IMR-90 (cell line): ENCODE data around the gene ENPP3. TPM values are rescaled to one million over a fixed set of nuclear protein-coding genes. Genes with fewer than 3 reads are reported as not detected.
A peak's percentile ranks its signal among the peaks of the same experiment; 100 is the strongest.

Source experiments
- ATAC-seq: fragments of 200-7000 bp; cut with Tn5 transposase; 2 replicates; pipeline ENCODE4 v1.9.1; 2020; ENCODE audit warnings: low read depth, mild to moderate bottlenecking, moderate library complexity
- BruUV-seq: library from RNA; stranded (reverse); fragments of 400-500 nt; replicated peaks from 2 replicates; lab custom pipeline; 2021; lab: Mats Ljungman, UMichigan
- CTCF ChIA-PET: fragments of 300-600 bp; formaldehyde crosslinking; extraction: SDS; loops from one replicate; lab custom pipeline; 2021; ENCODE audit warnings: antibody characterized with exemption; lab: Yijun Ruan, JAX
- POLR2A ChIA-PET: fragments of 300-600 bp; sonication (Branson Sonifier 250); formaldehyde crosslinking; loops from one replicate; lab custom pipeline; 2022; ENCODE audit warnings: antibody characterized with exemption; ENCODE audit not compliant: unreplicated experiment; lab: Charles Lee
- DNase-seq: peaks from one replicate; pipeline ENCODE4 v3.0.0; 2013
- H2AFZ ChIP-seq: replicated peaks from 2 replicates; pipeline ENCODE3; 2013; ENCODE audit warnings: low read length, mild to moderate bottlenecking; ENCODE audit not compliant: poor library complexity
- H2AK5ac ChIP-seq: 2 replicates; pipeline ENCODE4 v1.6.1; 2013; ENCODE audit warnings: low read depth, low read length, inconsistent platforms
- H2AK9ac ChIP-seq: replicated peaks from 2 replicates; pipeline ENCODE3; 2013; ENCODE audit warnings: mild to moderate bottlenecking, low read depth, low read length, moderate library complexity; ENCODE audit not compliant: poor library complexity
- H2BK120ac ChIP-seq: 2 replicates; pipeline ENCODE4 v1.6.1; 2013; ENCODE audit warnings: low read depth, low read length, inconsistent platforms
- H2BK15ac ChIP-seq: 3 replicates; pipeline ENCODE4 v1.6.1; 2013; ENCODE audit warnings: low read depth, low read length, inconsistent platforms
- H2BK20ac ChIP-seq: 2 replicates; pipeline ENCODE4 v1.6.1; 2013; ENCODE audit warnings: low read depth, mild to moderate bottlenecking, inconsistent platforms, low read length, moderate library complexity
- H2BK5ac ChIP-seq: 2 replicates; pipeline ENCODE4 v1.6.1; 2013; ENCODE audit warnings: mild to moderate bottlenecking, low read depth, low read length, inconsistent platforms; ENCODE audit not compliant: poor library complexity, severe bottlenecking
- H3K14ac ChIP-seq: replicated peaks from 2 replicates; pipeline ENCODE4 v1.6.1; 2013; ENCODE audit warnings: low read depth, low read length, inconsistent platforms
- H3K18ac ChIP-seq: 2 replicates; pipeline ENCODE4 v1.6.1; 2013; ENCODE audit warnings: low read depth, low read length, control low read depth
- H3K23ac ChIP-seq: 2 replicates; pipeline ENCODE4 v1.6.1; 2013; ENCODE audit warnings: low read depth, low read length, inconsistent platforms
- H3K27ac ChIP-seq: 2 replicates; pipeline ENCODE4 v1.5.1; 2013; ENCODE audit warnings: mild to moderate bottlenecking, control low read depth, low read length; ENCODE audit not compliant: insufficient read depth
- H3K27me3 ChIP-seq: 2 replicates; pipeline ENCODE4 v1.6.1; 2013; ENCODE audit warnings: low read length; ENCODE audit not compliant: control insufficient read depth, insufficient read depth
- H3K36me3 ChIP-seq: 2 replicates; pipeline ENCODE4 v1.6.1; 2013; ENCODE audit warnings: low read length, mixed read lengths; ENCODE audit not compliant: control insufficient read depth, insufficient read depth
- H3K4ac ChIP-seq: 2 replicates; pipeline ENCODE4 v1.6.1; 2013; ENCODE audit warnings: low read depth, low read length, inconsistent platforms
- H3K4me1 ChIP-seq: 2 replicates; pipeline ENCODE4 v1.6.1; 2013; ENCODE audit warnings: low read length, mixed read lengths; ENCODE audit not compliant: control insufficient read depth, insufficient read depth
- H3K4me2 ChIP-seq: 2 replicates; pipeline ENCODE4 v1.6.1; 2013; ENCODE audit warnings: low read depth, mild to moderate bottlenecking, control low read depth, low read length, moderate library complexity
- H3K4me3 ChIP-seq: 2 replicates; pipeline ENCODE4 v1.5.1; 2013; ENCODE audit warnings: low read depth, mild to moderate bottlenecking, control low read depth, low read length, moderate library complexity; ENCODE audit not compliant: insufficient read depth
- H3K56ac ChIP-seq: 2 replicates; pipeline ENCODE4 v1.6.1; 2013; ENCODE audit warnings: low read length, inconsistent platforms; ENCODE audit not compliant: insufficient read depth; ENCODE audit errors: extremely low read depth
- H3K79me1 ChIP-seq, 2 experiments: 2 replicates each; pipeline ENCODE4 v1.6.1; 2013; ENCODE audit warnings: low read length in 2 of 2, inconsistent platforms in 1 of 2, low read depth in 1 of 2
- H3K9ac ChIP-seq: 2 replicates; pipeline ENCODE4 v1.6.1; 2013; ENCODE audit warnings: low read depth, low read length, control low read depth
- H3K9me1 ChIP-seq: 2 replicates; pipeline ENCODE4 v1.6.1; 2013; ENCODE audit warnings: low read length, inconsistent platforms; ENCODE audit not compliant: insufficient read depth
- H3K9me3 ChIP-seq: 2 replicates; pipeline ENCODE4 v1.6.1; 2013; ENCODE audit warnings: low read length; ENCODE audit not compliant: control insufficient read depth, insufficient read depth
- H4K20me1 ChIP-seq: 2 replicates; pipeline ENCODE4 v1.6.1; 2013; ENCODE audit warnings: low read length, inconsistent platforms; ENCODE audit not compliant: insufficient read depth
- H4K5ac ChIP-seq: 2 replicates; pipeline ENCODE4 v1.6.1; 2013; ENCODE audit warnings: mild to moderate bottlenecking, low read depth, low read length, control low read depth
- H4K8ac ChIP-seq, 2 experiments: 2 replicates each; pipeline ENCODE4 v1.6.1; 2013; ENCODE audit warnings: low read depth in 2 of 2, low read length in 2 of 2, control low read depth in 1 of 2, inconsistent platforms in 1 of 2
- H4K91ac ChIP-seq: 2 replicates; pipeline ENCODE4 v1.6.1; 2013; ENCODE audit warnings: low read depth, low read length, inconsistent platforms; ENCODE audit not compliant: insufficient read depth
- BHLHE40 ChIP-seq: fragments of 150-350 bp; IDR thresholded peaks from 2 replicates; pipeline ENCODE4 v1.6.1; 2016; ENCODE audit warnings: mild to moderate bottlenecking, low read depth, low read length
- CEBPB ChIP-seq: IDR thresholded peaks from 2 replicates; pipeline ENCODE4 v1.6.1; 2012; ENCODE audit warnings: low read depth, low read length, improper control_type of control experiment
- CHD1 ChIP-seq: IDR thresholded peaks from 2 replicates; pipeline ENCODE4 v1.6.1; 2012; ENCODE audit warnings: low read depth, low read length, improper control_type of control experiment
- CTCF ChIP-seq: conservative IDR thresholded peaks from 2 replicates; pipeline ENCODE4 v1.5.1; 2012; ENCODE audit warnings: mild to moderate bottlenecking, low read depth, low read length, improper control_type of control experiment
- FOS ChIP-seq: fragments of 150-350 bp; IDR thresholded peaks from 2 replicates; pipeline ENCODE4 v1.6.1; 2016; ENCODE audit warnings: low read depth, low read length
- MAFK ChIP-seq: IDR thresholded peaks from 2 replicates; pipeline ENCODE4 v1.6.1; 2012; ENCODE audit warnings: low read depth, low read length, improper control_type of control experiment
- MAZ ChIP-seq: IDR thresholded peaks from 2 replicates; pipeline ENCODE4 v1.6.1; 2012; ENCODE audit warnings: low read depth, mild to moderate bottlenecking, low read length, improper control_type of control experiment, moderate library complexity, borderline replicate concordance
- MXI1 ChIP-seq: IDR thresholded peaks from 2 replicates; pipeline ENCODE4 v1.6.1; 2012; ENCODE audit warnings: low read depth, mild to moderate bottlenecking, low read length, moderate library complexity, borderline replicate concordance
- NFE2L2 ChIP-seq: fragments of 150-350 bp; IDR thresholded peaks from 2 replicates; pipeline ENCODE4 v1.6.1; 2016; ENCODE audit warnings: low read depth, mild to moderate bottlenecking, low read length
- POLR2A ChIP-seq: IDR thresholded peaks from 2 replicates; pipeline ENCODE4 v1.6.1; 2012; ENCODE audit warnings: mild to moderate bottlenecking, low read depth, low read length
- RAD21 ChIP-seq: IDR thresholded peaks from 2 replicates; pipeline ENCODE4 v1.6.1; 2012; ENCODE audit warnings: low read length, improper control_type of control experiment
- RCOR1 ChIP-seq: IDR thresholded peaks from 2 replicates; pipeline ENCODE4 v1.6.1; 2012; ENCODE audit warnings: mild to moderate bottlenecking, low read length, improper control_type of control experiment; ENCODE audit not compliant: insufficient replicate concordance
- RFX5 ChIP-seq: IDR thresholded peaks from 2 replicates; pipeline ENCODE4 v1.8.0; 2012; ENCODE audit warnings: low read depth, mild to moderate bottlenecking, low read length, moderate library complexity
- SMC3 ChIP-seq: fragments of 150-350 bp; IDR thresholded peaks from 2 replicates; pipeline ENCODE4 v1.6.1; 2016; ENCODE audit warnings: low read depth, mild to moderate bottlenecking, antibody characterized with exemption, low read length, moderate library complexity
- USF2 ChIP-seq: fragments of 150-350 bp; IDR thresholded peaks from 2 replicates; pipeline ENCODE4 v1.6.1; 2017; ENCODE audit warnings: mild to moderate bottlenecking, antibody characterized with exemption, low read length, low read depth
- WGBS, 2 experiments: methylation state at CpG; one replicate each; pipeline versions ENCODE4 v1.1.5 to v1.1.7; 2013; ENCODE audit warnings: missing lambda C conversion rate in 2 of 2; ENCODE audit not compliant: insufficient read length in 1 of 2; ENCODE audit errors: extremely low coverage in 2 of 2; 5-methylcytosine and 5-hydroxymethylcytosine counted together
- dilution Hi-C: fragments of 300-500 bp; cut with HindIII; formaldehyde crosslinking; loops from one replicate; pipeline ENCODE4 v1.14.3; 2018; ENCODE audit warnings: low sequenced_read_pairs; ENCODE audit not compliant: unreplicated experiment
- in situ Hi-C: fragments of 300-500 bp; cut with MboI; formaldehyde crosslinking; loops from 3 replicates; pipeline ENCODE4 v1.14.3; 2019; ENCODE audit warnings: low sequenced_read_pairs, inconsistent platforms, mixed read lengths
- intact Hi-C: fragments of 100-400 bp; cut with micrococcal nuclease; formaldehyde crosslinking; loops from 2 replicates; pipeline ENCODE4 v1.10.0; 2022
- polyA plus RNA-seq, 3 experiments: library from polyadenylated mRNA; depleted of rRNA; stranded (reverse); fragments of >200 nt; gene quantifications; 2 replicates each; pipeline ENCODE4 v1.2.3, GENCODE V29; 2012; ENCODE audit warnings: low replicate concordance in 1 of 3
- total RNA-seq: library from RNA; depleted of rRNA; stranded (reverse); fragments of >200 nt; gene quantifications from 2 replicates; pipeline ENCODE4 v1.2.3, GENCODE V29; 2012
- TF ChIP-seq, protein P1 (sequence below): fragments of 150-350 bp; IDR thresholded peaks from 2 replicates; pipeline ENCODE4 v1.6.1; 2016; ENCODE audit warnings: low read depth, mild to moderate bottlenecking, low read length, moderate library complexity, borderline replicate concordance

Gene ENPP3
- total and polyA plus RNA-seq, 2 of the 4 experiments (the other 2 are of a cell fraction), result under 0.01 to 0.05 TPM

GRCh38 chr6:131763749-131764148, 126.6 kb downstream of the ENPP3 start:
- CTCF ChIA-PET, result interaction anchor here (1.0 to 1.3 kb wide), 2 partner anchors 28 to 147 kb away, joined by 3 read pairs; no protein-coding TSS in a partner anchor
- H3K14ac ChIP-seq, result peak overlapping the region; percentile 48; the same call in 1 of the 2 replicates
- no peaks in the 10 kb centered on the region for H3K36me3 ChIP-seq
- no peaks in the 10 kb centered on the region for H4K20me1 ChIP-seq
- TF ChIP-seq CEBPB, result no peak
- TF ChIP-seq SMC3, result no peak
- no peak for TF ChIP-seq RCOR1
- no peak for TF ChIP-seq NFE2L2
- TF ChIP-seq CTCF, result no peak
- no peak for TF ChIP-seq CHD1
- no peak for TF ChIP-seq MXI1
- TF ChIP-seq FOS, result no peak
- no peak for TF ChIP-seq RFX5
- TF ChIP-seq, protein P1, sequence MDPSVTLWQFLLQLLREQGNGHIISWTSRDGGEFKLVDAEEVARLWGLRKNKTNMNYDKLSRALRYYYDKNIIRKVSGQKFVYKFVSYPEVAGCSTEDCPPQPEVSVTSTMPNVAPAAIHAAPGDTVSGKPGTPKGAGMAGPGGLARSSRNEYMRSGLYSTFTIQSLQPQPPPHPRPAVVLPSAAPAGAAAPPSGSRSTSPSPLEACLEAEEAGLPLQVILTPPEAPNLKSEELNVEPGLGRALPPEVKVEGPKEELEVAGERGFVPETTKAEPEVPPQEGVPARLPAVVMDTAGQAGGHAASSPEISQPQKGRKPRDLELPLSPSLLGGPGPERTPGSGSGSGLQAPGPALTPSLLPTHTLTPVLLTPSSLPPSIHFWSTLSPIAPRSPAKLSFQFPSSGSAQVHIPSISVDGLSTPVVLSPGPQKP, result no peak
- no peak for TF ChIP-seq USF2
- no peak for TF ChIP-seq MAFK
- TF ChIP-seq BHLHE40, result no peak
- no peak for TF ChIP-seq MAZ
- no peak for TF ChIP-seq POLR2A
- TF ChIP-seq RAD21, result no peak
- in situ Hi-C loops, result no loop called here
- intact Hi-C loops, result no loop called here
- peak overlapping the region; percentile 49; the same call in 1 of the 2 replicates for H2AK5ac ChIP-seq
- H4K8ac ChIP-seq, result peak overlapping the region in 1 of 2 experiments; percentile 50; a peak in 1 of 4 replicates
- no peak overlapping the region for H2AFZ ChIP-seq
- DNase-seq (no peak), ATAC-seq (no peak)
- no peak overlapping the region for H3K23ac ChIP-seq
- no peaks in the 10 kb centered on the region for H3K27me3 ChIP-seq
- BruUV-seq, result no TSS peak
- no CpG with 5 or more reads among the region's 1 CpG for WGBS, 2 experiments
- H3K9me1 ChIP-seq, result no peaks in the 10 kb centered on the region; the same call in 1 of the 2 replicates
- H3K56ac ChIP-seq, result no peak overlapping the region
- H2BK20ac ChIP-seq, result peak overlapping the region; percentile 65; the same call in 1 of the 2 replicates
- H3K4me2 ChIP-seq, result no peak overlapping the region
- H2BK15ac ChIP-seq, result peak overlapping the region; percentile 12; the same call in 1 of the 3 replicates
- no peak overlapping the region; the same call in 1 of the 2 replicates for H3K18ac ChIP-seq
- no peak overlapping the region for H4K5ac ChIP-seq
- H3K27ac ChIP-seq, result no peak overlapping the region
- no peak overlapping the region for H3K4me3 ChIP-seq
- no peak overlapping the region for H2AK9ac ChIP-seq
- POLR2A ChIA-PET, result no interaction called here
- dilution Hi-C loops, result no loop called here
- H3K4ac ChIP-seq, result no peak overlapping the region
- H3K79me1 ChIP-seq, result no peaks in the 10 kb centered on the region
- H4K91ac ChIP-seq, result no peak overlapping the region
- peak overlapping the region; percentile 55; the same call in 1 of the 2 replicates for H2BK120ac ChIP-seq
- H3K9ac ChIP-seq, result no peak overlapping the region
- peaks cover 8% of the 10 kb centered on the region; the same call in 1 of the 2 replicates for H3K4me1 ChIP-seq
- H2BK5ac ChIP-seq, result no peak overlapping the region
- H3K9me3 ChIP-seq, result no peaks in the 10 kb centered on the region
